Adrenal gland (tissue), 12 donors: ENCODE data around the gene TOR3A. TPM values are rescaled to one million over a fixed set of nuclear protein-coding genes. Genes with fewer than 3 reads are reported as not detected.
A peak's percentile ranks its signal among the peaks of the same experiment; 100 is the strongest.

Experiments
- DNase-seq, 7 donors: peaks; one replicate each; pipeline ENCODE4 v3.0.0-alpha.2; 2019 to 2020
- H3K27ac ChIP-seq, 5 donors: fragments of 200-600 bp; sonication (generic) in 4 of 5; 1 replicate in 3 of 5; 2 replicates in 2 of 5; pipeline versions ENCODE4 v1.5.1 to v1.8.0; 2016 to 2020; ENCODE audit warnings: mild to moderate bottlenecking in 1 of 5
- H3K27me3 ChIP-seq: fragments of 200-600 bp; 2 replicates; pipeline ENCODE4 v1.8.0; 2021
- H3K36me3 ChIP-seq, 2 donors: fragments of 200-600 bp; replicated peaks in 1 of 2; 1 replicate in 1 of 2; 2 replicates in 1 of 2; pipeline versions ENCODE4 v1.5.1 to v1.8.0; 2018 to 2022
- H3K4me1 ChIP-seq, 2 donors: fragments of 200-600 bp; replicated peaks in 1 of 2; 1 replicate in 1 of 2; 2 replicates in 1 of 2; pipeline versions ENCODE4 v1.5.1 to v1.8.0; 2018 to 2021
- H3K4me3 ChIP-seq, 4 donors: fragments of 200-600 bp; sonication (generic) in 3 of 4; one replicate each; pipeline ENCODE4 v1.5.1; 2016 to 2018
- H3K9me3 ChIP-seq, 3 donors: fragments of 200-600 bp; sonication (generic) in 1 of 3; replicated peaks in 1 of 3; 1 replicate in 2 of 3; 2 replicates in 1 of 3; pipeline versions ENCODE4 v1.5.1 to v1.8.0; 2016 to 2021
- POLR2A ChIP-seq, 2 donors: fragments of 450-650 bp; IDR thresholded peaks; one replicate each; pipeline ENCODE4 v1.6.1; 2017; ENCODE audit warnings: antibody characterized with exemption in 2 of 2, mild to moderate bottlenecking in 2 of 2, moderate library complexity in 1 of 2
- WGBS, 4 donors: extraction: QIAGEN DNeasy Blood & Tissue Kit in 2 of 4; methylation state at CpG; one replicate each; pipeline versions ENCODE4 v1.1.5 to v1.1.7; 2013 to 2017; 5-methylcytosine and 5-hydroxymethylcytosine counted together
- intact Hi-C, 2 donors: fragments of 100-400 bp; cut with DNase I; formaldehyde crosslinking; loops; one replicate each; pipeline versions ENCODE4 v1.14.1 to v1.15.0; 2022 to 2023
- polyA plus RNA-seq, 3 donors: library from polyadenylated mRNA; stranded (reverse); fragments of 200-250 nt in 2 of 3; fragments of 350-450 nt in 1 of 3; fragmentation: Illumina TruSeq in 1 of 3; extraction: RNeasy Lipid Tissue Mini Kit (QIAGEN cat#74804) in 1 of 3; gene quantifications; one replicate each; pipeline ENCODE4 v1.2.3, GENCODE V29; 2013 to 2014
- total RNA-seq, 9 donors: library from RNA; depleted of rRNA in 4 of 9; stranded (reverse); fragments of >200 nt in 4 of 9; fragments of 120-200 nt in 1 of 9; fragmentation: NEBNext Ultra II Directional in 1 of 9; extraction: Animal tissue kit (Norgen Biotek cat#: 25700) in 1 of 9; gene quantifications; one replicate each; pipeline versions ENCODE4 v1.1.0 to v1.2.4, GENCODE V29; 2013 to 2023
- TF ChIP-seq, protein P1 (sequence below), 6 experiments: fragments of 450-650 bp in 4 of 6; fragments of 200-600 bp in 2 of 6; sonication (generic) in 1 of 6; IDR thresholded peaks; 1 replicate in 5 of 6; 2 replicates in 1 of 6; pipeline versions ENCODE4 v1.5.1 to v1.8.0; 2016 to 2021; ENCODE audit warnings: antibody characterized with exemption in 6 of 6, mild to moderate bottlenecking in 2 of 6, moderate library complexity in 1 of 6
- donor health status: healthy with polysubstance abuse.
- donor health status: Bipolar disorder and iron deficiency.
- donor health status: DM: yes; HTN: yes; CAD: no.
- donor health status: DM: no; HTN: no; CAD: no.
- donor health status: DM: no; HTN: no; CAD: no.
- donor health status: DM: yes; HTN: yes; CAD: no.

TOR3A gene
- total and polyA plus RNA-seq, 12 donors, result 6.8 to 53.5 (median 22.3) TPM

DNA sequence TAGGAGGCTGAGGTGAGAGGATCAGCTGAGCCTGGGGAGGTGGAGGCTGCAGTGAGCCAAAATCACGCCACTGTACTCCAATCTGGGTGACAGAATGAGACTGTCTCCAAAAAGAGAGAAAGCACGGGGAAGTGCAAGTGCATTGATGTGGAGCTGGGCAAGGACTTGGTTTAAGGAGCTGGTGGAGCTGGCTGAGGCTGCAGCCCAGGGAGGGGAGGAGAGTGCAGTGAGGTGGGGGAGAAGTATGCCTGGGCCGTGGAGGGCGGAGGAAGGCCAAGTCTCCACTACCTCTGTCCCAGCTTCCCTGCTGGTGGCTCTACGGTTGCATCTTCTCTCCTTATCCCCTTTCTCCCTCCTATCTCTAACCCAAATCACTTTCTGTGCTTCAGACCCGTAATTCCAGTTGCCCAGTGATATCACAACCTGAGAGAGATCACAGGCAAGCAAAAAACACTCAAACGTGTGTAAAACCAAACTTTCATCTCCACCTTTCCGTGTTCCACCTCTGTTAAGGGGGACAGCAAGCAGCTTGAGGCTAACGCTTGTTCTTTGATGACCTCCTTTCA is 11.1 kb downstream of the TOR3A start:
- DNase-seq, result peak in 1 of 7 donors; percentile 6
- Histone ChIP-seq H3K27me3 (no peaks in the 10 kb centered on the region), H3K4me1 (peaks cover 12 to 14% of the 10 kb centered on the region in 2 donors), H3K27ac (no peak overlapping the region), H3K4me3 (no peak overlapping the region), H3K9me3 (no peaks in the 10 kb centered on the region), H3K36me3 (peaks cover 0 to 51% of the 10 kb centered on the region in 2 donors)
- 87 to 96% (median 93%) methylated on average over 9 of the region's 9 CpGs for WGBS, 4 donors
- TF ChIP-seq, protein P1, sequence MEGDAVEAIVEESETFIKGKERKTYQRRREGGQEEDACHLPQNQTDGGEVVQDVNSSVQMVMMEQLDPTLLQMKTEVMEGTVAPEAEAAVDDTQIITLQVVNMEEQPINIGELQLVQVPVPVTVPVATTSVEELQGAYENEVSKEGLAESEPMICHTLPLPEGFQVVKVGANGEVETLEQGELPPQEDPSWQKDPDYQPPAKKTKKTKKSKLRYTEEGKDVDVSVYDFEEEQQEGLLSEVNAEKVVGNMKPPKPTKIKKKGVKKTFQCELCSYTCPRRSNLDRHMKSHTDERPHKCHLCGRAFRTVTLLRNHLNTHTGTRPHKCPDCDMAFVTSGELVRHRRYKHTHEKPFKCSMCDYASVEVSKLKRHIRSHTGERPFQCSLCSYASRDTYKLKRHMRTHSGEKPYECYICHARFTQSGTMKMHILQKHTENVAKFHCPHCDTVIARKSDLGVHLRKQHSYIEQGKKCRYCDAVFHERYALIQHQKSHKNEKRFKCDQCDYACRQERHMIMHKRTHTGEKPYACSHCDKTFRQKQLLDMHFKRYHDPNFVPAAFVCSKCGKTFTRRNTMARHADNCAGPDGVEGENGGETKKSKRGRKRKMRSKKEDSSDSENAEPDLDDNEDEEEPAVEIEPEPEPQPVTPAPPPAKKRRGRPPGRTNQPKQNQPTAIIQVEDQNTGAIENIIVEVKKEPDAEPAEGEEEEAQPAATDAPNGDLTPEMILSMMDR (IDR thresholded peaks at IDR 0.05), result no peak
- no peak for TF ChIP-seq POLR2A (IDR thresholded peaks at IDR 0.05)
- intact Hi-C loops, result no loop called here

DNA sequence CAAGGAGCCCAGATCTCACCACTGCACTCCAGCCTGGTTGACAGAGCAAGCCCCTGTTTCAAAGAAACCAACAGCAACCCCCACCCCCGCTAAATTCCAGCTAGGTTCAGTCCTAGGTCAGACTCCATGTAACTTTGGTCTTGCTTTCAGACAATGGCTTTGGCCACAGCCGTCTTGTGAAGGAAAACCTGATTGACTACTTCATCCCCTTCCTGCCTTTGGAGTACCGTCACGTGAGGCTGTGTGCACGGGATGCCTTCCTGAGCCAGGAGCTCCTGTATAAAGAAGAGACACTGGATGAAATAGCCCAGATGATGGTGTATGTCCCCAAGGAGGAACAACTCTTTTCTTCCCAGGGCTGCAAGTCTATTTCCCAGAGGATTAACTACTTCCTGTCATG is 12.9 kb downstream of the TOR3A start:
- peaks cover 12 to 14% of the 10 kb centered on the region in 2 donors for H3K4me1 ChIP-seq
- intact Hi-C loops, result no loop called here
- H3K4me3 ChIP-seq, result no peak overlapping the region
- no peaks in the 10 kb centered on the region for H3K27me3 ChIP-seq
- peak in 1 of 7 donors; percentile 50 for DNase-seq
- H3K36me3 ChIP-seq, result peaks cover 0 to 55% of the 10 kb centered on the region in 2 donors
- WGBS, 4 donors, result 80 to 86% (median 85%) methylated on average over 4 to 5 of the region's 5 CpGs
- no peak for TF ChIP-seq POLR2A (IDR thresholded peaks at IDR 0.05)
- TF ChIP-seq, protein P1 (IDR thresholded peaks at IDR 0.05), result no peak
- H3K9me3 ChIP-seq, result no peaks in the 10 kb centered on the region
- H3K27ac ChIP-seq, result no peak overlapping the region

DNA sequence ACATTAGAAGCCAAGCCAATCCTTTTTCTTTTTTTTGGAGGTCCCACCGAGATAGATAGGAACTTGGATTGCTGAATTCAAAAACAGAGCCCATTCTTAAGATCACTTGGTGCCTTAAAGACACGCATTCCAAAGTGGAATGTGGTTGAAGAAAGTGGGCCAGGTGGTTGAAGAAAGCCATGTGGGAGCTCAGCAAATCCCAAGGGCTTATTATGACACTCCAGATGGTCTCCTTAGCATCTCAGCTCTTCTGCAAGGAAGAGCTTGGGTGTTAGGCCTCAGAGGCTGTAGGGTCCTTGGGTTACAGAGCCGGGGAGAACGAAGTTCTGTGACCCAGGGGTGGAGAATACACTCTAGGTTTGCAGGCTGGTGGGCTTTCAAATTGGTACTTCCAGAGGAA is 13.5 kb downstream of the TOR3A start:
- 90 to 98% (median 95%) methylated on average over 4 of the region's 4 CpGs for WGBS, 4 donors
- intact Hi-C loops, result no loop called here
- Histone ChIP-seq H3K4me3 (no peak overlapping the region), H3K36me3 (peaks cover 0 to 55% of the 10 kb centered on the region in 2 donors), H3K9me3 (no peaks in the 10 kb centered on the region), H3K27me3 (no peaks in the 10 kb centered on the region), H3K27ac (no peak overlapping the region), H3K4me1 (peaks cover 12 to 14% of the 10 kb centered on the region in 2 donors)
- TF ChIP-seq POLR2A (IDR thresholded peaks at IDR 0.05), result no peak
- TF ChIP-seq, protein P1 (IDR thresholded peaks at IDR 0.05), result no peak
- DNase-seq, result peak in 1 of 7 donors; percentile 18

DNA sequence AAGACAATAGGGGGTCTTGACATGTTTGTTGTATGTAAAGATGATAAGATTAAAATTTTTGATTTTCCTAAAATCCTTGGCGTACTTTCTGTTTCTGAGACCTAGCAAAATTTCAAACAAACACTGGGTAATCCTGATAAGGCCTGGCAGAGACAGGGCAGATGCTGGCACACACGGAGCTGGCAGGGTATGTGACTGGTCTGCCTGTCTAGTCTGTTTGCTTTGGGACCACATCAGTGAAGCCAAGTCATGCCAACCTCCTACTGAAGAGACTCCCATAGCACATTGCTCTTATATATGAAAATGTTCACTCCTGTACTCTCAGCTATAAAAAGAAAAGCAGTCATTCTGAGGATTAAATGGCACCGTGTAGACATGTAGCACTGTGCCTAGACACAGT is 14.1 kb downstream of the TOR3A start:
- Histone ChIP-seq H3K9me3 (no peaks in the 10 kb centered on the region), H3K4me3 (no peak overlapping the region), H3K36me3 (peaks cover 0 to 55% of the 10 kb centered on the region in 2 donors), H3K4me1 (peaks cover 12% of the 10 kb centered on the region in 2 donors), H3K27ac (no peak overlapping the region), H3K27me3 (no peaks in the 10 kb centered on the region)
- peak in 1 of 7 donors; percentile 15 for DNase-seq
- WGBS, 4 donors, result 81 to 93% (median 86%) methylated on average over 3 of the region's 3 CpGs
- TF ChIP-seq, protein P1 (IDR thresholded peaks at IDR 0.05), result no peak
- no peak for TF ChIP-seq POLR2A (IDR thresholded peaks at IDR 0.05)
- intact Hi-C loops, result no loop called here
